Measurements from ENCODE around the gene HMGN2. TPM values are rescaled to one million over a fixed set of nuclear protein-coding genes. Genes with fewer than 3 reads are reported as not detected.

HMGN2 gene
- polyA plus RNA-seq = 145 and 146 TPM in 2 replicates

GRCh38 chr1:26472320-26472900 lies at the start of gene HMGN2:
Gene HMGN2, plus strand, starts transcription at chr1:26472440. Its CDS starts 173 bp downstream, at chr1:26472613.

GRCh38 chr1:26431979-26432695 lies 40.1 kb upstream of the HMGN2 start, which contains the start of gene DHDDS:
Gene DHDDS, plus strand, starts transcription at chr1:26432321. Its CDS starts 625 bp downstream, at chr1:26432946.

Other genes with a start within 250 kb of the HMGN2 start
- gene CEP85, start 238.2 kb upstream of the HMGN2 start, polyA plus RNA-seq = 1.9 and 2.0 TPM in 2 replicates
- gene SH3BGRL3, start 192.4 kb upstream of the HMGN2 start, polyA plus RNA-seq = 300 and 473 TPM in 2 replicates
- gene UBXN11, start 165.8 kb upstream of the HMGN2 start, polyA plus RNA-seq = 5.2 and 6.2 TPM in 2 replicates
- 2.4 TPM in 1 of 2 replicates, not detected in the other for gene CD52, start 154.5 kb upstream of the HMGN2 start, polyA plus RNA-seq
- gene CRYBG2, start 118.3 kb upstream of the HMGN2 start, polyA plus RNA-seq = not detected in 2 replicates
- 0.34 TPM in 1 of 2 replicates, not detected in the other for gene ZNF683, start 99.7 kb upstream of the HMGN2 start, polyA plus RNA-seq
- not detected in 2 replicates for gene LIN28A, start 61.6 kb upstream of the HMGN2 start, polyA plus RNA-seq
- gene DHDDS, start 40.1 kb upstream of the HMGN2 start, polyA plus RNA-seq = 30.1 and 38.5 TPM in 2 replicates
- gene RPS6KA1, start 57.3 kb downstream of the HMGN2 start, polyA plus RNA-seq = 0.10 and 0.42 TPM in 2 replicates
- gene ARID1A, start 223.6 kb downstream of the HMGN2 start, polyA plus RNA-seq = 11.6 and 16.0 TPM in 2 replicates